GM23248 (cell line): ENCODE results near the gene SEC14L1.

Experiments used
- EZH2 ChIP-seq: fragments of 200-600 bp; sonication (generic); IDR thresholded peaks from 2 replicates; pipeline ENCODE4 v1.6.1; 2018; ENCODE audit warnings: antibody characterized with exemption, mild to moderate bottlenecking; ENCODE audit not compliant: insufficient read depth, poor library complexity, severe bottlenecking
- EZH2phosphoT487 ChIP-seq: fragments of 200-600 bp; sonication (generic); IDR thresholded peaks from 2 replicates; pipeline ENCODE4 v1.6.1; 2018; ENCODE audit warnings: antibody characterized with exemption, moderate library complexity, mild to moderate bottlenecking, low read depth; ENCODE audit not compliant: insufficient read depth

- TF ChIP-seq EZH2 (no peak), EZH2phosphoT487 (no peak)
Observed at GRCh38 chr17:77251622-77252183, 110.9 kb downstream of the SEC14L1 start.
